ENCODE measurements around the gene TAMALIN.
"Not testable (repeated sequence)": the region's sequence is repeated elsewhere in the genome, so short reads cannot be mapped to it uniquely, and the experiment has no call there.

Gene TAMALIN

DNA sequence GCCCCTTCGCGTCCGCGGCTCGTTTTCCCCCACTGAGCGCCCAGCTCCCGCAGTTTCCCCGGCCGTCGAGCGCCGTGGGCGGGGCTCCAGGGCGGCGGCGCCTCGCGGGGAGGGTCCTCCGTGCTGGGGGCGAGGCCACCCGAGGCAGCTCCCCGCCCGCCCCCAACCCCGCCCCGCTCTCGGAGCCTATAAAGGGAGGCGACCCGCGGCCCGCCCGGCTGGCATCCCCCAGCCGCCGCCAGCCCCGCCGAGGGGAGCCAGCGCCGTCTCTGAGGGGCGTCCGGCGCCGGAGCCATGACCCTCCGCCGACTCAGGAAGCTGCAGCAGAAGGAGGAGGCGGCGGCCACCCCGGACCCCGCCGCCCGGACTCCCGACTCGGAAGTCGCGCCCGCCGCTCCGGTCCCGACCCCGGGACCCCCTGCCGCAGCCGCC is at the start of gene TAMALIN:
Gene TAMALIN, plus strand, starts transcription at position 221 of the 432 bp plus-strand sequence. Its CDS starts 74 bp downstream, at position 295.
- peak; percentile 24 for DNase-seq

DNA sequence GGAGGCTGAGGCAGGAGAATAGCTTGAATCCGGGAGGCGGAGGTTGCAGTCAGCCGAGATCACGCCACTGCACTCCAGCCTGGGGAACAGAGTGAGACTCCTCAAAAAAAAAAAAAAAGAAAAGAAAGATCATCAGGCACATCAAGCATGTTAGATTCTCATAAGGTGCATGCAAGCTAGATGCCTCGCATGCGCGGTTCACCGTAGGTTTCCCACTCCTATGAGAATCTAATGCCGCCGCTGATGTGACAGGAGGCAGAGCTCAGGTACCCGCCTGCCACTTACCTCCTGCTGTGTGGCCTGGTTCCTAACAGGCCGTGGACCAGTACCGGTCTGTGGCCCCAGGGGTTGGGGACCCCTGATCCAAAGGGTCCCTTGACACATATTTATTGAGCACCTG is 48.2 kb upstream of the TAMALIN start:
- no peak for DNase-seq

DNA sequence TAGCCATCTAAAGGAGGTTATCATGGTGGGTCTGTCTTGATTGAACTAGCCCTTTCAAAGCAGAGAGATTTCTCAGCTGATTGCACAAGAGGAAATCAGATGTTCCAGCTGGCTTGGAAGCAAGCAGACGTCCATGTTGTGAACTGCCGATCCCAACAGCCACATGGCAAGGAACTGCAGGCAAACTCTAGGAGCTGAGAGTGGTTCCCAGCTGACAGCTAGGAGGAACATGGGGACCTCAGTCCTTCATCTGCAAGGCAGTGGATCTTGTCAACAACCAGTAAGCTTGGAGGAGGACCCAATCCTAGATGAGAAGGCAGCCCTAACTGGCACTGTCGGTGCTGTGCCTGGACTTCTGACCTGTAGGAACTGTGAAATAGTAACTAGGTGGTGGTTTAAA is 47.5 kb upstream of the TAMALIN start:
- no peak for DNase-seq

DNA sequence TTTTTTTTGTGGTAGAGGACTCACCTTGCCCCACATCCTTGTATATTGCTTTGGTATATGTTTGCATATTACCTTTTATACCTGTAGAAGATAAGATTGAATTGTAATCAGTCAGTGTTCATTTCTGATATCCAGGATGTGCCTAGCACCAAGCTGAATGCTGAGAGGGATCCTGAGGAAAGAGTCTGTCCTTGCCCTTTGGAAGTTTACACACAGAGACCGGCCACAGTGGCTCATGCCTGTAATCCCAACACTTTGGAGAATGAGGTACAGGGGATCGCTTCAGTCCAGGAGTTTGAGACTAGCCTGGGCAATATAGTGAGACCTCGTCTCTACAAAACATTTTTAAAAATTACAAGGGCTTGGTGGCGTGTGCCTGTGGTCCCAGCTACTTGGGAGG is 46.8 kb upstream of the TAMALIN start:
- no peak for DNase-seq

DNA sequence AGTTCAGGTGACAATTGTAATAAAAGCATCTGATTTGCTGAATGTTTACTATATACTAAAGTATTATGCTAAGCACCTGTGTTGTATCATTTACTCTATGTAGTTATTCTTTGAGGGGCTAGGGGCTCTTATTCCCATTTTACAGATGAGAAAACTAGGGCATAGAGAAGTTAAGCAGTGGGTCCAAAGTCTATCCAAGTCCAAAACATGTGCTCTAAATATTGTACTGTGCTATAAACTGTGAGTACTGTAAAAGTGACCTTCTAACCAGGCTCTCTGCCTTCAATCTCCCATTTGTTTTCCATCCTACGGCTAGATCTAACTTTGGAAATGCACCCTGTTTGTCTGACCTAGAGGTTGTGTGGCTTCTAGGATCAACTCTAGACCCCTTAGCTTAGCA is 46.3 kb upstream of the TAMALIN start:
- DNase-seq, result no peak

DNA sequence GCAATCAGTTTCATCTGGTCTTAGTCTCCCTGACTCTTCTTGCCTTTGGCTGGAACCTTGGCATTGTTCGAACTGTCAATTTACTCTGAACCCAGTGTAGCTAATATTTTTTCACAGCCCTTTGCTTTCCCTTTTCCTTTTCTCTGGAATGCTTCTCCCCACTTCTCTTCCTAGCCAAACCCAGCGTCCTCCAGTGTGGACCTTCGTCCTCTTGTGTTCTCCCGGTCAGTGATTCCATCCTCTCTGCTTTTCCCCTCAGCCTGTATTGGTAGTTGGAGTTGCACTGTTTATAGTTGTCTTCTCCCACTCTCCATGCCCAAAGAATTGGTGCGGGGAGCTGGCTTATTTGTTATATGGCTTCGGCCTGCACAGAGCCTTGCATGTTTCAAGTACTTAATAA is 45.9 kb upstream of the TAMALIN start:
- no peak for DNase-seq

DNA sequence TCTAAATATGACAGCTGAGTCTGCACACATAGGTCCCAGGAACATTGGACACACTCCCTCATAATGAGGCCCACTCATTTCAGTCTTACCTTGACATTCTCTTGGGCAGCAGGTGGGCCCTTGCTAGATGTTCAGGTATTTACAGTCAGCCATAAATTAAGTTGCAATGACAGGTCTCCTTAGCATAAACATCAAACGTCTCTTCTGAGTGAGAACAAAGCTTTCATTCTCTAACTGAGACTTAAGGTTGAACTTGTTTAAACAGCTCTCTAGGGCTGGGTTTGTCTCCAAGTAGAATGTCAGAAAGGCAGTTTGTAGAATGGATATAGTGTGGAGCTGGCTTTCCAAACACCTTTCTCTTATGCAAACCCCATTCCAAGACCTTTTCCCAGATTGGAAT is 44.9 kb upstream of the TAMALIN start:
- no peak for DNase-seq

DNA sequence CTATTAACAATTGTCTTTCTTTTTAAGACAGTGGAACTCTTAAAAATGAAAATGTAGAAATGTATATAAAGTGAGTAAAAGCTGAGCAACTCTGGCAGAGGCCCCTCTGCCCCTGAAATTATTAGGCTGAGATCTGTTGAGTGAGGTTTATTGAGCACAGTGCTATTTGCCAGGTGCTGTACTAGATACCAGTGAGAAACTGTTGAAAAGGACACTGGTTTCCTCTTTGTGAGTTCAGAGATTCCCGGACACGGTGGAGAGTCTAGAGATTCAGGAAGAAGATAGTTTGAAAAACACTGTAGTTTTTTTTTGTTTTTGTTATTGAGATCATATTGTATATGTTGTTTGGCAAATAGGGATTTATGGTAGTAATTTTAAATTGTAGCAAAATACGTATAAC is 44.0 kb upstream of the TAMALIN start:
- DNase-seq, result no peak

DNA sequence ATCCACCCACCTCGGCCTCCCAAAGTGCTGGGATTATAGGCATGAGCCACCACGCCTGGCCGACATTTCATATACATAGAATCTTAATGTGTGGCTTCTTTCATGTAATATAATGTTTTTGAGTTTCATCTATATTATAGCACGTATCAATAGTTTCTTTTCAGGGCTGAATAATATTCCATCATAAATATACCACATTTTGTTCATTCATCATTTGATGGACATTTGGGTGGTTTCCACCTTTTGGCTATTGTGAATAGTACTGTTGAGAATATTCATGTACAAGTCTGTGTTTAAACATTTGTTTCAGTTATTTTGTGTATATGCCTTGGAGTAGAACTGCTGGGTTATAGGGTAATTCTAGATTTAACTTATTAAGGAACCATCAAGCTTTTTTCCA is 43.3 kb upstream of the TAMALIN start:
- no peak for DNase-seq

DNA sequence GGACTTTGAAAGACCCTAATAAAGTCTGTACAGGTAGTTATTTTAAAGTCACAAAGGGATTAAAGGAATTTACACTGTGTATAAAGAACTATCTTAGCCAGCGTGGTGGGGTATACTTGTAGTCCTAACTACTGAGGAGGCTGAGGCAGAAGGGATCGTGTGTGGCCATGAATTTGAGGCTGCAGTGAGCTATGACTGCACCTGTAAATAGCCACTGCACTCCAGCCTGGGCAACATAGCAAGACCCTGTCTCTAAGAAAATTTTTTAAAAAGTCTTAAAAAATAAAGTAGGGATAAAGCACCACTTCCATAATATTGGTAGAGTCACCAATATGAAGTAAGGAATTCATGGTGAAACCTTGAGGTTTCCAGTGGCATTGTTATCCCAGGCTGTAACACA is 37.1 kb upstream of the TAMALIN start:
- no peak for DNase-seq

DNA sequence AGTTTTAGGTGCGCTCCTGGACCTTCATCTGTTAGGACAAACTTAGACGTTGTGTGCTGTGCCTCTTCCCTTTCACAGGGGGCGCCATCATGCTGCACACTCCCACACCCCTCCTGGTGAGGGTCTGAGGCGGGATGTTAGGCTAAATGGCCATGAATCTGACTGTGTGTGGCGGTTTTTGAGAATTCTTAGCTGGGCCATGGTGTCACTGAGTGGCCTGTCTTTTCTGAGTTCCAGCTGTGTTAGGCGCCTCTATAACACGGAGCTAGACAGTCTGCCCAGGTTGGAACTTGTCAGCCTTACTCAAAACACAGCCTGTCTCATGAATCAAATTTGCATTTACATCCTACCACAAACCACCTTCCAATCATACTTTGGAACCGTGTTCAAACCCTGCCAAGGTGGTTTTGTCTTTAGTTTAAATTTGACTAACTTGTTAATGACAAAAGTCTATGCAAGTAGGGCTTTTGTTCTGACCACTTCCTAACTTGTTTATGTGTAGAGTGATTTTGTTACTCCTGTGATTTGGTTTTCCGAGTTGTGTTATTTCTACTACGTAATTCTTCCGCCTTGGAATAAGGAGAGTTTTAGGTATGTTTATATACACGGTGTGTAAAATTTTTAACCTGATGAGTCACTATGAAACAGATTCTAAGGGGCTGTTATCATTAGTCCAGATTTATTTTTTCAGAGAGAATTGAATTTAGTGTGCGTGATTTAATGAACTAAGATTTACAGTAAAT is 35.7 kb upstream of the TAMALIN start:
- no peak for DNase-seq

DNA sequence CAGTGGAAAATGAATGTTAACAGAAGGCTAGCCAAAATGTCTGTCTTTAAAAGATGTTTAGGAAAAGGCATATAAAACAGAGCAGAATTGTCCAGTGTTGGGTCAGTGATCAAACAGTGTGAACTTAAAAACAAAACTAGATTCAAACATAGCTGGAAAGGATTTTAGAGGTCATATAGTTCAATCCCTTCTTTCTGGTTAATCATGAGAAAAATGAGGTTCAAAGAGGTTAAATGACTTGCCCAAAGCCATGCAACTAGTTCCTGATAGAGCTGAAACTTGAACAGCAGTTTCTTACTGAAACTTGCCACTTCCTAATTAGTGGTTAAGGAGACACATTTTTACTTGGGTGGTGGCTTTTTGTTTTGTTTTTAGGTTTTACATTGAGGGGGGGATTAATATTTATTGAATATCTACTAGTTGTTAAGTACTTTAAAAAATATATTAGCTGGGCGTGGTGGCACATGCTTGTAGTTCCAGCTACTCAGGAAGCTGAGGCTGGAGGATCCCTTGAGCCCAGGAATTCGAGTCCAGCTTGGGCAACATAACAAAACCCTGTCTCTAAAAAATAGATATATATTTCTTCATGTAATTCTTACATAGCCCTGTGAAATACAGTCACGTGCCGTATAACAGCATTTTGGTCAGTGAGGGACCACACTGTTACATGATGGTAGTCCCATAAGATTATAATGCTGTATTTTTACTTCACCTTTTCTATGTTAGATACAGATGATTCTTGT is 34.9 kb upstream of the TAMALIN start:
- no peak for DNase-seq

DNA sequence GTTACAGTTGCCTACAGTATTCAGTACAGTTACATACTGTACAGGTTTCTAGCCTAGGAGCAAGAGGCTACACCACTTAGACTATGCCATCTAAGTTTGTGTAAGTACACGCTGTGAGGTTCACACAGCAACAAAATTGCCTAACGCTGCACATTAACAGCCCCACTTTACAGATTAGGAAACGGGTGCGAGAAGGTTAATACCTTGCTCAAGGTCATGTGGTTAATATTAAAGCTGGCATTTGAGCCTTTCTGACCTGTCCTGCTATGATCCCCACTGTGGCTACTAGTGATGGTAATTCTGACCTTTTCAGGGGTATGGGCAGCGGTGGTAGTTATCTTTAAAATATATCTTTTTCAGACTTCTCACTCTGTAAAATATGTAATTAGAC is 34.3 kb upstream of the TAMALIN start:
- DNase-seq, result no peak

DNA sequence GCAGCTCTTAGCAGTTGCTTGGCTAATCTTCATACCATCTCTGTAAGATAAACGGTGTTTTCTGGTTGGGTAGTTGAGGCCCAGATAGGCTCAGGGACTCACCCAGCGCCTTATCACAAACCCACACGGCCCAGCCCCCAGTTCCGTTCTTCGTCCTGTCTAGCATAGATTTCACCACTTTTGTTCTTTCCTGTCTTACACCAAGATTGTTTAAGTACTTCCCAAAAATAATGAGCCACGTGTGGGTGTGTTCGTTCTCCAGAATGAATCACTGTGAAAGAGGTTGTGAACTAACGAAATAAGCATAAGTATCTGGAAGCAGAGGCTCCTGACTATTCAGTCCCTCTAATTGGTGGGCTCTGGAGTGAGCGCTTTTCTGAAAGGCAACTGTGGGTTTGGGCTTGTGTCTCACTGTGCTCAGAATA is 33.9 kb upstream of the TAMALIN start:
- no peak for DNase-seq

DNA sequence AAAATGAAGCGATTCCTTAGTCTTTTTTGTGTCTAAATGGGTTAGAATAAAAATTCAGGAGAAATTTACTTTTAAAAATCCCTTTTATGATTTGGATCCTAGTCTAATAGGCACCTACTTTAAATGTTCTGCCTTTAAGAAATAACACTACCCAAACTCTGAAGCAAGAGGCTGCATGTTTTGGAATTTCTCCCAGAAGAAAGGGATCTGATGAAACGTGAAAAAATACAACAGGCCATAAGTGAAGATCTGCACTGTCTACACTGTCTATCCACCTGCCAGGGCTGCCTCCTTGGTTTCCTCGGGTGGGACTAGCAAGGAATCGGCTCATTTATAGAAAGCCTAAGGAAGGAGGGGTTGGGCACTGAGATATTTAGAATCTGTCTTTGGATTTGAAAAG is 33.2 kb upstream of the TAMALIN start:
- no peak for DNase-seq

DNA sequence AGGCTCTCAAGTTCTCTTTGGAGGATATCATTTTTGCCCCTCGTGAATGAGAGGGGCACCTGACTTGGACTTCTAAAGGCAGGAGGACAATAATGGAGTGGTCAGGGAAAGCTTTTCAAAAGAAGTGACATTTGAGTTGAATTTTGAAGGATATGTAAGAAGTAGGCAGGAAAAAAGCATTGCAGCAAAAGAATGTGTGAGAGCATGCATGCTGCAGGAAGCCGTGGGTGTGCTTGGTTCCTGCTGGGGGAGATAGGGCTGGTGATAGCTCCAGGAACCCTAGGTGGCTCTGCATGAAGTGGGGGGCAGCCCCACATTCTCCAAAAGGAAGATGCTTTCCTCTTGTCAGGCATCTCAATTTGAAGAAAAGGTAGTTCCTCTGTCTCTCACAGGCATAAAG is 32.1 kb upstream of the TAMALIN start:
- no peak for DNase-seq

DNA sequence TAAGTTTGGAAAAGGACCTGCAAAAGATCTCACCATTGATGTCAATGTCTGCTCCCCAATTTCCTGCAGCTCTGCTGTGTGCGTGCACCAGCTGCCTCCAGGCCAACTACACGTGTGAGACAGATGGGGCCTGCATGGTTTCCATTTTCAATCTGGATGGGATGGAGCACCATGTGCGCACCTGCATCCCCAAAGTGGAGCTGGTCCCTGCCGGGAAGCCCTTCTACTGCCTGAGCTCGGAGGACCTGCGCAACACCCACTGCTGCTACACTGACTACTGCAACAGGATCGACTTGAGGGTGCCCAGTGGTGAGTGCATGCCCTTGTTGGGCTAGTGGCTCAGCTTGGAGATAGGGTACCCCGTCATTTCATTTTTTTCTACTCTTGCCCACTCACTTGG is 31.6 kb upstream of the TAMALIN start:
- DNase-seq, result no peak

DNA sequence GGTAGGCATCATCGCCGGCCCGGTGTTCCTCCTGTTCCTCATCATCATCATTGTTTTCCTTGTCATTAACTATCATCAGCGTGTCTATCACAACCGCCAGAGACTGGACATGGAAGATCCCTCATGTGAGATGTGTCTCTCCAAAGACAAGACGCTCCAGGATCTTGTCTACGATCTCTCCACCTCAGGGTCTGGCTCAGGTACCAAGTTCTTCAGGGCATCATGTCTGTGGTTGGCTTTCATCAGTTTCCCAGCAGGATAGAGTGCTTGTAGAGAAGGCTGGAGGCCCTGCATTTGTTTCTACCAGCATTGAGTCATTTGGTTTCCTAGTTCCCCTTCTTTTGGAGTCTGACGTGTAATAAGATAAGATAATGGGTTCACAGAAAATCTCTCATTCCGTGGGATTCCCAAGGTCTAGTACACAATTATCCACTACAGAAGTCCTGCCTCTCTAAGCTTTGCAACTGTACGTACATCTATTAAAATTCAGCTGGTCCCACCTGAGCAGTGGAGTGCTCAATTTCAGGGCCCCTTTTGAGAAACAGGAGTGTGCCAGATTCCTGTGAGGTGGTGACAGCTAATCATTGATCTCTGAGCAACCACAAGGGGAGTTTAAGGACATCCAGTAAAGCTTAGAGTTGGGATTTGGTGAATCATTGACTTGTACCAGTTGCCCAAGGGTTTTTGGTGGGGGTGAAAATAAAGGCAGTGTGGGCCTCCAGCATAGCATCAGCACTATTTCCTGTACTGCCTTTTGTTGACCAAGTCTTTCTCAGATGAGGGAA is 30.2 kb upstream of the TAMALIN start:
- no peak for DNase-seq

DNA sequence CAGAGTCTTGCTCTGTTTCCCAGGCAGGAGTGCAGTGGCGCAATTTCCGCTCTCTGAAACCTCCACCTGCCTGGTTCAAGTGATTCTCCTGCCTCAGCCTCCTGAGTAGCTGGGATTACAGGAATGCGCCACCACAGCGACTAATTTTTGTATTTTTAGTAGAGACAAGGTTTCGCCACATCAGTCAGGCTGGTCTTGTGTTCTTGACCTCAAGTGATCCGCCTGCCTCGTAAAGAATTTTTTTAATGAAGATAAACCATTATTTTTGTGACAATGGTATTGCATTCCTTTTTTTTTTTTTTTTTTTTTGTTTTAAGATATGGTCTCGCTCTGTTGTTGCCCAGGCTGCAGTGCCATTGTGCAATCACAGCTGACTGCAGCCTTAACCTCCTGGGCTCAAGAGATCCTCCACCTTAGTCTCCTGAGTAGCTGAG is 29.4 kb upstream of the TAMALIN start:
- DNase-seq, result no peak

DNA sequence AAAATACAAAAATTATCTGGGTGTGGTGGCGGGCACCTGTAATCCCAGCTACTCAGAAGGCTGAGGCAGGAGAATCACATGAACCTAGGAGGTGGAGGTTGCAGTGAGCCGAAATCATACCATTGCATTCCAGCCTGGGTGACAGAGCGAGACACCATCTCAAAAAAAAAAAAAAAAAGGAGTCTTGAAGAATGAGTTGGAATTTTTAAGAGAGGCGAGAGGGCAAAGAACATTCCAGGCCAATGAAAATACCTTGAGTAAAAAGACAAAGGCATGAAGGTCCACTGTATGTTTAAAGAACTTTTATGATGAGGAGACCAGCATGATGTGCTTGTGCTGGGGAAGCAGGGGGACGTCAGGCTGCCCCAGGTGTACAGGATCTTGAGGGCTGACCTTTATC is 27.4 kb upstream of the TAMALIN start:
- DNase-seq, result not testable (repeated sequence)

DNA sequence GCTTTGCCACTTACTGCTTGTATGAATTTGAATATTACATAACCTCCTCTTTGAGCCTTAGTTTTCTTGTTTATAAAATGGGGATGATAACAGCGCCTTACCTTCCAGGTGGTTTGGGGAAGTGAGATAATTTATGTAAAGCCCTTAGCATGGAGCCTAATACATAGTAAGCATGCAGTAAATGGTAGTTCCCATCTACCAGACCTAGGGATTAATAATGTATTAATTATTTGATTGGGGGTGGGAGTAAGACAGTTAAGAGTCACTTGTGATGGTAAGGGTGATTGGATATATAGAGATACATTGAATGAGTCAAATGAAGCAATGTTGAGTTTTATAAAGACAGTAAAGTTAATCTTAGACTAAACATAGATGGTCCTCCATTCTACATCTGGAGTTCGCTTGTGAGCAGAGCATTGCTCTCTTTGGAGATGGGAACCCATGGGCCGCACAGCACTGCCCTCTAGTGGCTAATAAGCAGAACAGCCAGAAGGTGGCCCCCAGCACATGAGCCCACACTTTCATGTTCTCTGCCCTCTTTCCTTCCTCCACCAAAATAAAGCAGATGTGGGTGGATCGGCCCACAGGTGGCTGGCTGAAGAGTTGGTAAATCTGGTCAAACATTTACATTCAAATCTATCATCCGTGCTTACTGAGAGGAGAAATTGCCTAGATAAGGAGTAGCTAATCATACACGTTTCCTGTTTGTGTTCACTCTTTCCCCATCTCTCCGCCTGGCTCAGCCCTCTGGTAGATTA is 26.5 kb upstream of the TAMALIN start:
- peak; percentile 48 for DNase-seq

DNA sequence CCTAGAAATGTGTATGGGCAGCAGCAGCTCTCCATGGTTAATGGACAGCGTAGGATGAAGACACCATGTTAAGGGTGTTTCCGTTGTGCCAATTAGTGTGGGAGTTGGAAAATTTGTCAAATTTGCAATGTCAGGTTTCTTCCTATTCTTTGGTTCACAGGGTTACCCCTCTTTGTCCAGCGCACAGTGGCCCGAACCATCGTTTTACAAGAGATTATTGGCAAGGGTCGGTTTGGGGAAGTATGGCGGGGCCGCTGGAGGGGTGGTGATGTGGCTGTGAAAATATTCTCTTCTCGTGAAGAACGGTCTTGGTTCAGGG is 26.0 kb upstream of the TAMALIN start:
- DNase-seq, result no peak

DNA sequence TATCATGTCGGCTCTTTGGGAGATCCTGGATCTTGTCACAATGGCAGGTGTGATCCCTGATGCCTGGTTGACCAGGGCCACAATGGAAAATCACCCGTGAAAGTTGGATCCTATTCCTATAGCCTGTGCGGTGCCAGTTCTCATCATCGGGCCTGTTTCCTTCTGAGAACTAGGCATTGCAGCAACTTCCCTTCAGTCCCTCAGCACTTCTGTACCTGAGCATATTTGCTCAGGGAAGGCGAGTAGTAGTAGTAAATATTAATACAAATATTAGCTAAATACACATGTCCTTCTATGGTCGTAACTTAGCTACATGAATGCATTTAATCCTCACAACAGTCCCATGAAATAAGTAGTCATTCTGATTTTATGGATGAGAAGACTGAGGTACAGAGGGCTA is 22.1 kb upstream of the TAMALIN start:
- no peak for DNase-seq
